ENCODE results near the gene MRPL10.

Gene MRPL10

GRCh38 chr17:47829870-47830269, 1.5 kb downstream of the MRPL10 start:
- no peak overlapping the region for H3K4me3 ChIP-seq (ENCODE audit: low read length)
- DNase-seq (ENCODE audit: low read depth) = no peak
- no peak for TF ChIP-seq CTCF (conservative IDR thresholded peaks at IDR 0.05; ENCODE audit: low read depth, low read length)

GRCh38 chr17:47823519-47823918, 7.8 kb downstream of the MRPL10 start:
- no peak overlapping the region for H3K4me3 ChIP-seq (ENCODE audit: low read length)
- no peak for TF ChIP-seq CTCF (conservative IDR thresholded peaks at IDR 0.05; ENCODE audit: low read depth, low read length)
- DNase-seq (ENCODE audit: low read depth) = no peak

GRCh38 chr17:47822785-47823184, 8.6 kb downstream of the MRPL10 start:
- H3K4me3 ChIP-seq (ENCODE audit: low read length) = no peak overlapping the region
- TF ChIP-seq CTCF (conservative IDR thresholded peaks at IDR 0.05; ENCODE audit: low read depth, low read length) = no peak
- no peak for DNase-seq (ENCODE audit: low read depth)

GRCh38 chr17:47821424-47822391, 9.6 kb downstream of the MRPL10 start, which contains the start of gene OSBPL7:
Gene OSBPL7 (minus strand): TSS chr17:47821794. CDS start chr17:47820278, 1,516 bp downstream.
- peak; percentile 16 for TF ChIP-seq CTCF (conservative IDR thresholded peaks at IDR 0.05; ENCODE audit: low read depth, low read length)
- H3K4me3 ChIP-seq (ENCODE audit: low read length) = peak within 1 kb of the TSS; percentile 89
- DNase-seq (ENCODE audit: low read depth) = peak; percentile 72

- peak overlapping the region; percentile 89 for H3K4me3 ChIP-seq (ENCODE audit: low read length)
- no peak for TF ChIP-seq CTCF (conservative IDR thresholded peaks at IDR 0.05; ENCODE audit: low read depth, low read length)
- DNase-seq (ENCODE audit: low read depth) = no peak
These were observed 10.3 kb downstream of the MRPL10 start for GRCh38 chr17:47821031-47821423.

- DNase-seq (ENCODE audit: low read depth) = no peak
- TF ChIP-seq CTCF (conservative IDR thresholded peaks at IDR 0.05; ENCODE audit: low read depth, low read length) = no peak
- H3K4me3 ChIP-seq (ENCODE audit: low read length) = peak overlapping the region; percentile 89
These were observed 11.1 kb downstream of the MRPL10 start for GRCh38 chr17:47820033-47820789.
